HG03175 (cell line): Measurements from ENCODE around the gene TMEM106C.

Experiments used
- ATAC-seq: cut with Tn5 transposase; IDR thresholded peaks from one replicate; pipeline ENCODE4 v1.9.1; 2021; ENCODE audit warnings: mild to moderate bottlenecking, moderate library complexity; ENCODE audit not compliant: unreplicated experiment

TMEM106C gene

GRCh38 chr12:48010366-48010970, 47.1 kb downstream of the TMEM106C start:
- ATAC-seq = no peak

GRCh38 chr12:48012070-48012469, 48.7 kb downstream of the TMEM106C start:
- no peak for ATAC-seq

- no peak for ATAC-seq
Measured at GRCh38 chr12:48013287-48013686, 49.9 kb downstream of the TMEM106C start.

GRCh38 chr12:48015129-48015528, 51.7 kb downstream of the TMEM106C start:
- no peak for ATAC-seq

GRCh38 chr12:48015954-48016353, 52.6 kb downstream of the TMEM106C start:
- ATAC-seq = no peak

- no peak for ATAC-seq
Measured at GRCh38 chr12:48016373-48017020, 53.1 kb downstream of the TMEM106C start.

- no peak for ATAC-seq
Measured at GRCh38 chr12:48017496-48017895, 54.1 kb downstream of the TMEM106C start.

GRCh38 chr12:48017921-48018617, 54.7 kb downstream of the TMEM106C start:
- no peak for ATAC-seq
